Stimulated activated naive B cell treated with anti-CD40 and anti-IgM and Interleukin-4, amounts not matched to agents 10 μg/mL and 1 μg/mL and 100 μg/mL, for 72 hours (primary cell): ENCODE results near the gene KRTAP10-8.
A peak's percentile ranks its signal among the peaks of the same experiment; 100 is the strongest.
"Not testable (repeated sequence)": the region's sequence is repeated elsewhere in the genome, so short reads cannot be mapped to it uniquely, and the experiment has no call there.

Source experiments
- ATAC-seq, 2 donors: fragments of 150-1000 bp; cut with Tn5 transposase; replicated peaks; 2 replicates each; pipeline ENCODE4 v1.10.0; 2021; ENCODE audit warnings: moderate library complexity in 1 of 2
- DNase-seq: peaks from one replicate; pipeline ENCODE4 v3.0.0; 2021
- H3K27ac Mint-ChIP-seq: one replicate; pipeline ENCODE4 v1.8.0; 2022; ENCODE audit warnings: mild to moderate bottlenecking, mixed read lengths
- H3K27me3 Mint-ChIP-seq, 2 donors: one replicate each; pipeline ENCODE4 v1.8.0; 2022; ENCODE audit warnings: mixed read lengths in 2 of 2
- H3K36me3 Mint-ChIP-seq, 2 donors: one replicate each; pipeline ENCODE4 v1.8.0; 2022; ENCODE audit warnings: mixed read lengths in 2 of 2, mild to moderate bottlenecking in 1 of 2
- H3K4me1 Mint-ChIP-seq, 2 donors: one replicate each; pipeline ENCODE4 v1.8.0; 2022; ENCODE audit warnings: mixed read lengths in 2 of 2, mild to moderate bottlenecking in 1 of 2
- H3K4me3 Mint-ChIP-seq, 2 donors: one replicate each; pipeline ENCODE4 v1.8.0; 2022; ENCODE audit warnings: mild to moderate bottlenecking in 2 of 2, mixed read lengths in 2 of 2, moderate library complexity in 1 of 2
- H3K9me3 Mint-ChIP-seq, 2 donors: one replicate each; pipeline ENCODE4 v1.8.0; 2022; ENCODE audit warnings: mixed read lengths in 2 of 2, mild to moderate bottlenecking in 1 of 2

Gene KRTAP10-8

GRCh38 chr21:44599264-44600029 lies 12.4 kb upstream of the KRTAP10-8 start:
- ATAC-seq (no peak), DNase-seq (no peak)
- H3K9me3 Mint-ChIP-seq: peaks cover 4 to 6% of the 10 kb centered on the region in 2 donors
- H3K36me3 Mint-ChIP-seq: no peaks in the 10 kb centered on the region
- no peak overlapping the region for H3K4me3 Mint-ChIP-seq
- peaks cover 36 to 44% of the 10 kb centered on the region in 2 donors for H3K27me3 Mint-ChIP-seq
- H3K27ac Mint-ChIP-seq: no peak overlapping the region
- no peaks in the 10 kb centered on the region for H3K4me1 Mint-ChIP-seq

GRCh38 chr21:44600118-44600978 lies 11.5 kb upstream of the KRTAP10-8 start, which contains the start of gene KRTAP10-7:
Gene KRTAP10-7, plus strand, starts transcription at chr21:44600597. Its CDS starts 25 bp downstream, at chr21:44600622.
- not testable (repeated sequence) for H3K4me3 Mint-ChIP-seq, H3K9me3 Mint-ChIP-seq, DNase-seq, H3K36me3 Mint-ChIP-seq, ATAC-seq, H3K4me1 Mint-ChIP-seq, H3K27ac Mint-ChIP-seq
- peaks cover 37 to 48% of the 10 kb centered on the region in 2 donors for H3K27me3 Mint-ChIP-seq

GRCh38 chr21:44601091-44601490 lies 10.8 kb upstream of the KRTAP10-8 start:
- not testable (repeated sequence) for ATAC-seq

GRCh38 chr21:44601596-44602462 lies 10.1 kb upstream of the KRTAP10-8 start:
- DNase-seq: no peak
- peak overlapping the region; percentile 49 for H3K27ac Mint-ChIP-seq
- H3K9me3 Mint-ChIP-seq: peaks cover 6 to 7% of the 10 kb centered on the region in 2 donors
- no peaks in the 10 kb centered on the region for H3K36me3 Mint-ChIP-seq
- no peaks in the 10 kb centered on the region for H3K4me1 Mint-ChIP-seq
- peaks cover 45 to 63% of the 10 kb centered on the region in 2 donors for H3K27me3 Mint-ChIP-seq
- ATAC-seq: no peak
- H3K4me3 Mint-ChIP-seq: no peak overlapping the region

More at GRCh38 chr21:44601091-44601490, 10.8 kb upstream of the KRTAP10-8 start:
- H3K27ac Mint-ChIP-seq, H3K4me3 Mint-ChIP-seq, H3K36me3 Mint-ChIP-seq, DNase-seq, H3K4me1 Mint-ChIP-seq, H3K9me3 Mint-ChIP-seq: not testable (repeated sequence)
- peaks cover 42 to 56% of the 10 kb centered on the region in 2 donors for H3K27me3 Mint-ChIP-seq

- peaks cover 47 to 67% of the 10 kb centered on the region in 2 donors for H3K27me3 Mint-ChIP-seq
- no peak for DNase-seq
- H3K27ac Mint-ChIP-seq: no peak overlapping the region
- peaks cover 6 to 7% of the 10 kb centered on the region in 2 donors for H3K9me3 Mint-ChIP-seq
- no peaks in the 10 kb centered on the region for H3K4me1 Mint-ChIP-seq
- ATAC-seq: no peak
- no peak overlapping the region for H3K4me3 Mint-ChIP-seq
- H3K36me3 Mint-ChIP-seq: no peaks in the 10 kb centered on the region
Observed at GRCh38 chr21:44602463-44602850, 9.4 kb upstream of the KRTAP10-8 start.

- peaks cover 4 to 7% of the 10 kb centered on the region in 2 donors for H3K9me3 Mint-ChIP-seq
- H3K4me1 Mint-ChIP-seq: no peaks in the 10 kb centered on the region
- DNase-seq (no peak), ATAC-seq (no peak)
- peaks cover 49 to 61% of the 10 kb centered on the region in 2 donors for H3K27me3 Mint-ChIP-seq
- no peak overlapping the region for H3K4me3 Mint-ChIP-seq
- no peak overlapping the region for H3K27ac Mint-ChIP-seq
- H3K36me3 Mint-ChIP-seq: no peaks in the 10 kb centered on the region
Observed at GRCh38 chr21:44603109-44603875, 8.6 kb upstream of the KRTAP10-8 start.

GRCh38 chr21:44603911-44604310 lies 8.0 kb upstream of the KRTAP10-8 start:
- Mint-ChIP-seq H3K36me3 (no peaks in the 10 kb centered on the region), H3K27ac (no peak overlapping the region), H3K27me3 (peaks cover 45 to 59% of the 10 kb centered on the region in 2 donors), H3K4me1 (no peaks in the 10 kb centered on the region), H3K9me3 (peaks cover 3 to 5% of the 10 kb centered on the region in 2 donors), H3K4me3 (no peak overlapping the region)
- ATAC-seq (no peak), DNase-seq (no peak)

- ATAC-seq (no peak), DNase-seq (no peak)
- peaks cover 2 to 4% of the 10 kb centered on the region in 2 donors for H3K36me3 Mint-ChIP-seq
- H3K4me3 Mint-ChIP-seq: no peak overlapping the region
- H3K27ac Mint-ChIP-seq: no peak overlapping the region
- H3K9me3 Mint-ChIP-seq: peaks cover 20 to 22% of the 10 kb centered on the region in 2 donors
- peaks cover 33 to 53% of the 10 kb centered on the region in 2 donors for H3K27me3 Mint-ChIP-seq
- no peaks in the 10 kb centered on the region for H3K4me1 Mint-ChIP-seq
Observed at GRCh38 chr21:44606495-44606894, 5.4 kb upstream of the KRTAP10-8 start.

GRCh38 chr21:44609193-44609592 lies 2.7 kb upstream of the KRTAP10-8 start:
- peaks cover 36 to 44% of the 10 kb centered on the region in 2 donors for H3K27me3 Mint-ChIP-seq
- DNase-seq: no peak
- peaks cover 3 to 8% of the 10 kb centered on the region in 2 donors for H3K36me3 Mint-ChIP-seq
- no peak overlapping the region for H3K4me3 Mint-ChIP-seq
- H3K4me1 Mint-ChIP-seq: no peaks in the 10 kb centered on the region
- no peak for ATAC-seq
- peaks cover 22 to 26% of the 10 kb centered on the region in 2 donors for H3K9me3 Mint-ChIP-seq
- H3K27ac Mint-ChIP-seq: no peak overlapping the region

- peaks cover 36 to 40% of the 10 kb centered on the region in 2 donors for H3K27me3 Mint-ChIP-seq
- H3K9me3 Mint-ChIP-seq: peaks cover 22 to 26% of the 10 kb centered on the region in 2 donors
- not testable (repeated sequence) for DNase-seq, H3K4me3 Mint-ChIP-seq, H3K27ac Mint-ChIP-seq, H3K4me1 Mint-ChIP-seq, ATAC-seq, H3K36me3 Mint-ChIP-seq
Observed at GRCh38 chr21:44610157-44610843, 1.6 kb upstream of the KRTAP10-8 start.

GRCh38 chr21:44611551-44611950 lies 328 bp upstream of the KRTAP10-8 start:
- peaks cover 20 to 26% of the 10 kb centered on the region in 2 donors for H3K9me3 Mint-ChIP-seq
- no peaks in the 10 kb centered on the region for H3K4me1 Mint-ChIP-seq
- ATAC-seq (no peak), DNase-seq (no peak)
- peaks cover 32% of the 10 kb centered on the region in 2 donors for H3K27me3 Mint-ChIP-seq
- no peak overlapping the region for H3K27ac Mint-ChIP-seq
- H3K4me3 Mint-ChIP-seq: no peak overlapping the region
- peaks cover 3 to 8% of the 10 kb centered on the region in 2 donors for H3K36me3 Mint-ChIP-seq

- H3K36me3 Mint-ChIP-seq: peaks cover 3 to 8% of the 10 kb centered on the region in 2 donors
- no peak overlapping the region for H3K4me3 Mint-ChIP-seq
- peaks cover 26 to 27% of the 10 kb centered on the region in 2 donors for H3K27me3 Mint-ChIP-seq
- H3K27ac Mint-ChIP-seq: no peak overlapping the region
- H3K4me1 Mint-ChIP-seq: no peaks in the 10 kb centered on the region
- no peak for DNase-seq
- ATAC-seq: no peak
- peaks cover 19 to 26% of the 10 kb centered on the region in 2 donors for H3K9me3 Mint-ChIP-seq
Observed at GRCh38 chr21:44612669-44613229, 870 bp downstream of the KRTAP10-8 start.
